Activated CD8-positive, alpha-beta T cell treated with anti-CD3 and anti-CD28 coated beads, Interleukin-2, amount 10 ng/mL, durations not matched to agents 7 days and 5 days (primary cell): ENCODE results near the gene TLR3. TPM values are rescaled to one million over a fixed set of nuclear protein-coding genes. Genes with fewer than 3 reads are reported as not detected.

Experiments used
- ATAC-seq: fragments of 150-1000 bp; cut with Tn5 transposase; one replicate; pipeline ENCODE4 v1.10.0; 2021; ENCODE audit warnings: moderate library complexity
- CTCF ChIA-PET: fragments of 350-600 bp; sonication (Branson Sonifier 250); formaldehyde crosslinking; loops from one replicate; lab custom pipeline; 2021; ENCODE audit warnings: antibody characterized with exemption; lab: Charles Lee
- POLR2A ChIA-PET: fragments of 350-600 bp; sonication (Branson Sonifier 250); formaldehyde crosslinking; loops from one replicate; lab custom pipeline; 2021; ENCODE audit warnings: antibody characterized with exemption; lab: Charles Lee
- DNase-seq: peaks from one replicate; pipeline ENCODE4 v3.0.0-alpha.2; 2020
- H3K27ac Mint-ChIP-seq: one replicate; pipeline ENCODE4 v1.8.0; 2021; ENCODE audit warnings: mild to moderate bottlenecking, mixed read lengths
- H3K27me3 Mint-ChIP-seq: one replicate; pipeline ENCODE4 v1.8.0; 2021; ENCODE audit warnings: low read depth, mixed read lengths
- H3K36me3 Mint-ChIP-seq: one replicate; pipeline ENCODE4 v1.8.0; 2021; ENCODE audit warnings: low read depth, mixed read lengths
- H3K4me1 Mint-ChIP-seq: one replicate; pipeline ENCODE4 v1.8.0; 2021; ENCODE audit warnings: low read depth, mixed read lengths
- H3K4me3 Mint-ChIP-seq: one replicate; pipeline ENCODE4 v1.8.0; 2021; ENCODE audit warnings: mild to moderate bottlenecking, mixed read lengths
- H3K9me3 Mint-ChIP-seq: one replicate; pipeline ENCODE4 v1.8.0; 2022; ENCODE audit warnings: mixed read lengths; ENCODE audit not compliant: insufficient read depth
- total RNA-seq, 2 experiments: library from RNA; stranded (reverse); gene quantifications; one replicate each; pipeline ENCODE4 v1.2.3, GENCODE V29; 2021

Gene TLR3
- total RNA-seq: under 1 TPM; 0.53 to 0.70 TPM

- CTCF ChIA-PET: interaction anchor here (0.7 to 3.3 kb wide), 12 partner anchors 31 to 518 kb away, joined by 3 to 34 read pairs (median 6); partner anchors contain the start of gene CYP4V2
- Mint-ChIP-seq H3K9me3 (no peaks in the 10 kb centered on the region), H3K27me3 (peaks cover 4% of the 10 kb centered on the region), H3K4me3 (peak within 1 kb of the TSS; percentile 68), H3K27ac (peak within 1 kb of the TSS; percentile 53), H3K36me3 (no peaks in the 10 kb centered on the region), H3K4me1 (peaks cover 19% of the 10 kb centered on the region)
- DNase-seq: no peak
- ATAC-seq: peak; percentile 52
- POLR2A ChIA-PET: interaction anchor here (0.6 to 0.8 kb wide), 3 partner anchors 123 to 523 kb away, joined by 3 read pairs; no protein-coding TSS in a partner anchor
Observed at GRCh38 chr4:186068581-186069348, at the start of gene TLR3. TSS of gene TLR3 (plus strand) at chr4:186069156. CDS start at chr4:186076620, 7,464 bp downstream.

DNA sequence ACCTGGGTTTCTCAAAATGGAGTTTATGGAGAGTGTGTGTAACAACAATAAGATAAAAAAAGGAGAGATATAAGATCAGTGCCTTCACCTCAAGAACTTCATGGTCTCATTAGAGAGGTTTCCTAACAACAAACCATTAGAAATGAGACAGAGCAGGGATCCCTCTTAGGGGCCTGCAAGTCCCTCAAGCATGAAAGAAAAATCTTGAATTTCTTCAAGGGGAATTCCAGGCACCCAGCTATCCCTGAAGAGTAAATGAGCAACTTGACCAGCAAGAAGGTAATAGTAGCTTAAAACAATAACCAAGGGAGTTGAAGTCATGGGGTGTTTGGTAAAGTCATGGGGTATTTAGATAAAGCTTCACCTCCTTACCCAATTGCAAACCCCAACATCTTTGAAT lies 49.7 kb upstream of the TLR3 start:
- Mint-ChIP-seq H3K4me3 (no peak overlapping the region), H3K36me3 (no peaks in the 10 kb centered on the region), H3K27ac (no peak overlapping the region), H3K27me3 (peaks cover 4% of the 10 kb centered on the region), H3K4me1 (no peaks in the 10 kb centered on the region), H3K9me3 (no peaks in the 10 kb centered on the region)
- POLR2A ChIA-PET: no interaction called here
- DNase-seq (no peak), ATAC-seq (no peak)
- CTCF ChIA-PET: interaction anchor here (0.6 to 1.4 kb wide), 3 partner anchors 19 to 118 kb away, joined by 3 read pairs; no protein-coding TSS in a partner anchor

- peaks cover 4% of the 10 kb centered on the region for H3K27me3 Mint-ChIP-seq
- H3K9me3 Mint-ChIP-seq: no peaks in the 10 kb centered on the region
- no peaks in the 10 kb centered on the region for H3K4me1 Mint-ChIP-seq
- H3K4me3 Mint-ChIP-seq: no peak overlapping the region
- no peaks in the 10 kb centered on the region for H3K36me3 Mint-ChIP-seq
- ATAC-seq (no peak), DNase-seq (no peak)
- ChIA-PET POLR2A (no interaction called here), CTCF (interaction anchor here (0.6 to 1.6 kb wide), 3 partner anchors 17 to 117 kb away, joined by 3 to 12 read pairs (median 3); no protein-coding TSS in a partner anchor)
- H3K27ac Mint-ChIP-seq: no peak overlapping the region
Observed at GRCh38 chr4:186020106-186020792, 48.7 kb upstream of the TLR3 start.

GRCh38 chr4:186020793-186021407 lies 48.1 kb upstream of the TLR3 start:
- Mint-ChIP-seq H3K4me1 (no peaks in the 10 kb centered on the region), H3K36me3 (no peaks in the 10 kb centered on the region), H3K27me3 (peaks cover 4% of the 10 kb centered on the region), H3K27ac (no peak overlapping the region), H3K4me3 (no peak overlapping the region), H3K9me3 (no peaks in the 10 kb centered on the region)
- no peak for ATAC-seq
- CTCF ChIA-PET: interaction anchor here (0.9 to 1.6 kb wide), 3 partner anchors 12 to 29 kb away, joined by 3 to 12 read pairs (median 3); no protein-coding TSS in a partner anchor
- POLR2A ChIA-PET: no interaction called here
- DNase-seq: no peak

DNA sequence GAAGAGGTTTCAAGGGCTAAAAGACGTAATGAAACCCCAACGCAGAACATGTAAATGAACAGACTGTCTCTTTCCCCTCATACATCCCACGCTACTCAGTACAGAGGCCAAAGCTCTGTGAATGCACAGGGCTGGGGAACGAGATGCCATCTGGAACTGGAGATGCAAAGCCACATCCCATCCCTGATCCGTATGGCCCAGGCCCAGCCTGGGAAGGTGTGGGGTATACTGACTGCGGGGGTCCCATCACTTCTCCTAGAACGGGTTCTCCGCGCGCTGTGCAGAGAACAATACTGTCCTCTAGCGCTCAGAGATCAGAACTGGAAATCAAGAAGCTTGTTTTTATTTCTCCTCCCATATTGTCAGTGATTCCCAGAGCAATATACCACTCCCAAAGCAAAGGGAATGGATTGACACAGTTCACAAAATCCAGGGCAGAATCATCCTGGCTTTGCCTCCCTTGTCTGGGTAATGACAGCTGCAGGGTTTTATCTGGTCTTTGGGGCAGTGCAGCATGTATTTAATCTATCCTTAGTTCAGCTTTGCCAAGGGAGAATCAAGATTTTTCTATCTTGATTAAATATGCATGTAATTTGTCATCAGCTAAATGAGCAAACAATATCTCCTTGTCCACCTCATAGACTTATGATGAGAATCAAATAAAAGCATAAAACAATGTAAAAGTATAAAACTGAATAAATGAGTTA lies 47.3 kb upstream of the TLR3 start:
- H3K27me3 Mint-ChIP-seq: peaks cover 4% of the 10 kb centered on the region
- no peak overlapping the region for H3K27ac Mint-ChIP-seq
- H3K9me3 Mint-ChIP-seq: no peaks in the 10 kb centered on the region
- H3K36me3 Mint-ChIP-seq: no peaks in the 10 kb centered on the region
- ATAC-seq (no peak), DNase-seq (no peak)
- ChIA-PET CTCF (interaction anchor here (0.7 to 1.6 kb wide), 6 partner anchors 13 to 380 kb away, joined by 3 to 12 read pairs (median 3); no protein-coding TSS in a partner anchor), POLR2A (interaction anchor here (0.6 kb wide), 1 partner anchor 202 kb away, joined by 3 read pairs; no protein-coding TSS in a partner anchor)
- H3K4me1 Mint-ChIP-seq: no peaks in the 10 kb centered on the region
- H3K4me3 Mint-ChIP-seq: no peak overlapping the region

- Mint-ChIP-seq H3K27me3 (peaks cover 1% of the 10 kb centered on the region), H3K36me3 (no peaks in the 10 kb centered on the region), H3K4me3 (no peak overlapping the region), H3K4me1 (no peaks in the 10 kb centered on the region), H3K9me3 (no peaks in the 10 kb centered on the region), H3K27ac (no peak overlapping the region)
- ChIA-PET CTCF (interaction anchor here (1.3 kb wide), 1 partner anchor 14 kb away, joined by 3 read pairs; no protein-coding TSS in a partner anchor), POLR2A (no interaction called here)
- DNase-seq (no peak), ATAC-seq (no peak)
Observed at GRCh38 chr4:186023975-186024374, 45.0 kb upstream of the TLR3 start.

DNA sequence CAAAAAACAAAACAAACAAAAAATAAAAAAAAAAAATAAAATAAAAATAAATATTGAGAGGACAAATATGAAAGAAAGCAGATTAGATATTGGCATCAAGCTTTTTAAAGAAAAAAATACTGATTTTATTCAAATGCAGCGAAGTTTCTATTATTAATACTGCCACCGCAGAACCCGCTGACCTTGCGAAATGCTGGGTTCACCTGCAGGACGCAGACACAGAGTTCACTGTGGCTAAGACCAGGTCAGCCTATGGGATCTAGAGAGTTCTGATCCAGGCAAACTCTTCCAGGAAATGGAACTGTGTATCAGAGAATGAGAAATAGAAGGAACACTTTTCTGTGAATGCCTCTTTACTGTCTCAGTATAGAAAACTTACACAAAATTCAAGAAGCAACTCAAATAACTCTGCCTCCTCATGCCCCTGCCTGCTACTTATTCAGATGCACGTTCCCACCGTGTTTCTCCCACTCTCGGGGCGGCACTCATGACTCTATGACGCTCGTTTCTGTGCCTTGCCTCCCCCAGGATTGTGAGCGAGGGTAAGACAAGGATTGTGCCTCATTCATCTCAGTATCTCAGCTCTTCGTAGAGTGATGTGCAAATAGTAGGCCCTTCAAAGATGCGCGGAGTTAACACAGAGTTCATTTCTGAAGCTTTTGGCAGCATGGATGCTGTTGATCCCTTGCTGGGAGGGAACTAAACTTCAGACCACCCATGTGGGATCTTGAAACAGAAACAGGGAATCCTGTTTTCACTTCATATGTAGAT lies 44.1 kb upstream of the TLR3 start:
- no peaks in the 10 kb centered on the region for H3K36me3 Mint-ChIP-seq
- no peak for DNase-seq
- ChIA-PET POLR2A (no interaction called here), CTCF (no interaction called here)
- no peaks in the 10 kb centered on the region for H3K9me3 Mint-ChIP-seq
- no peaks in the 10 kb centered on the region for H3K27me3 Mint-ChIP-seq
- ATAC-seq: no peak
- no peak overlapping the region for H3K27ac Mint-ChIP-seq
- H3K4me3 Mint-ChIP-seq: no peak overlapping the region
- no peaks in the 10 kb centered on the region for H3K4me1 Mint-ChIP-seq

DNA sequence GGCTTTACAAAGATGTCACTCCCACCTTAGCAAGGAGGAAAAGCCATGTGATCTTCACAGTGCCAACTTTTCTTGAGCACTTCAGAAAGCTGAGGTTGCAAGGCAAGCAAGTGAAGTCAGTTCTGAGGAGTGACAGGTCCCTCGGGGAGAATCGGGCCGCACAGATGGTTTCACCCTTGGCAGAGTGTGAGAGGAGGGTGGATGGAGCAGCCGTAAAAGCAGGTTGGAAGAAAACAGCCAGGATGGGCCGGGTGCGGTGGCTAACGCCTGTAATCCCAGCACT lies 43.6 kb upstream of the TLR3 start:
- Mint-ChIP-seq H3K9me3 (no peaks in the 10 kb centered on the region), H3K36me3 (no peaks in the 10 kb centered on the region), H3K4me3 (no peak overlapping the region), H3K27me3 (no peaks in the 10 kb centered on the region), H3K27ac (no peak overlapping the region), H3K4me1 (no peaks in the 10 kb centered on the region)
- ChIA-PET CTCF (no interaction called here), POLR2A (no interaction called here)
- ATAC-seq: no peak
- no peak for DNase-seq

DNA sequence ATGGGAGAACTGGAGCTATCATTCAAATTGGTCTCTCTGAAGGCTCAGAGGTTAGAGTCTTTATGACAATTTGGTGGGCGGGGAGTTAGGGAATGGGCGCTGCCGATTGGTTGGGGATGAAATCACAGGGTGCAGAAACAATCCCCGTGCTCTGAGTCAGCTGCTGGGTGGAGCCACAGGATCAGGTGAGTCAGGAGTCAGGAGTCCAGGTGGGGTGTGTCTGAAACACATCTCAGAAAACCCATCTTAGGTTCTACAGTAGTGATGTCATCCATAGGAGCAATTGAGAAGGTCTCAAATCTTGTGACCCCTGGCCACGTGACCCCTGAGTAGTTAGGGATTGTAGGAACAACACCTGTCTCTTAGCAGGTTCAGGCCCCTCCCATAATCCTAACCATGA lies 41.6 kb upstream of the TLR3 start:
- Mint-ChIP-seq H3K27me3 (no peaks in the 10 kb centered on the region), H3K4me3 (no peak overlapping the region), H3K4me1 (no peaks in the 10 kb centered on the region), H3K9me3 (no peaks in the 10 kb centered on the region), H3K36me3 (no peaks in the 10 kb centered on the region), H3K27ac (no peak overlapping the region)
- ChIA-PET CTCF (interaction anchor here (1.2 kb wide), 1 partner anchor 10 kb away, joined by 3 read pairs; no protein-coding TSS in a partner anchor), POLR2A (no interaction called here)
- DNase-seq (no peak), ATAC-seq (no peak)

DNA sequence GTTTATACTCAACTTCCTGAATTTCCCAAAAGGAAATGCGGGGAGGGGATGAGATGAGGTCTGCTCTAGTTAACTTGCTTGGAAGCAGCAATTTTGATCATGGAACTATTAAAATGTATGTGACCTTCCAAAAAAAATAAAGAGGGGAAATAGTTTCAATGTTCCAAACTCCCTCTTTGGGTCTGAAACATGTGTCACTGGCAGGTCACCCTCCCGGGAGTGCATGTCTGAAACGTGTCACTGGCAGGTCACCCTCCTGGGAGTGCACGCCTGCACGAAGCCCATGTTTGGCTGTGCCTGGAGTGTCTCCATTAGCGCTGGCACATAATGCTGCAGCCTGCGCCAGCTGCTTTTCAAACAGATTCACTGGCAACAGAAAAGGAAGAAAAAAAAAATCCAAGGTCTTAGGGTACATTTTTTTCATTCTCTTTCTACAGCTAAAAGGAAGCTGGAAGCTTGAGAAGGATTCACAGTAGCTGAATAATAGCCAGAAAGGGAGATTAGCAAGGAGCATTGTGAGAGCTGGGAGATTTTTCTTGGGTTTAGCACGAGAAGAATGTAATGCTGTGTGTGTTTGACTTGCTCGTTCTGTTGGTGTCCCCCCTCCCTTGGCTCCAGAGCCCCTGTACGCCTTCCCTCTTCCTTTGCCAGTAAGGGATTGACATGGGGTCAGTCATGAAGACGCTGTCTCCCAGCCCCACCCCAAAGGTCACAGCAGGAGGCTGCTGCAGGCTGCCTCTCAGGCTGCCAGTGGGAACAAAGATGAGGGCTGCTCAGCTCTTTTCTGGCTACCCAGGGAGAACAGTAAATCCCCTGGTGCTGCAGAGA lies 39.2 kb upstream of the TLR3 start:
- ChIA-PET CTCF (interaction anchor here (1.5 kb wide), 1 partner anchor 8 kb away, joined by 4 read pairs; no protein-coding TSS in a partner anchor), POLR2A (no interaction called here)

More for the DNA sequence above, 39.2 kb upstream of the TLR3 start:
- H3K4me3 Mint-ChIP-seq: no peak overlapping the region
- H3K36me3 Mint-ChIP-seq: no peaks in the 10 kb centered on the region
- no peak for DNase-seq
- no peak overlapping the region for H3K27ac Mint-ChIP-seq
- no peak for ATAC-seq
- no peaks in the 10 kb centered on the region for H3K27me3 Mint-ChIP-seq
- H3K4me1 Mint-ChIP-seq: no peaks in the 10 kb centered on the region
- H3K9me3 Mint-ChIP-seq: no peaks in the 10 kb centered on the region
